ENCODE data around the gene MKLN1. TPM values are rescaled to one million over a fixed set of nuclear protein-coding genes. Genes with fewer than 3 reads are reported as not detected.
"Not testable (repeated sequence)": the region's sequence is repeated elsewhere in the genome, so short reads cannot be mapped to it uniquely, and the experiment has no call there.

The MKLN1 gene
- total and polyA plus RNA-seq, 7 donors: 14.7 to 70.8 (median 42.9) TPM

- TF ChIP-seq CTCF (IDR thresholded peaks at IDR 0.05): no peak
- Histone ChIP-seq H3K9me3 (no peaks in the 10 kb centered on the region), H3K4me1 (peaks cover 47% of the 10 kb centered on the region), H3K27me3 (ENCODE audit: insufficient read depth in 3 of 3, low read length in 2 of 3) (no peaks in the 10 kb centered on the region), H3K4me3 (peak overlapping the region; percentile 99), H3K27ac (peak overlapping the region; percentile 99), H3K36me3 (ENCODE audit: insufficient read depth in 1 of 2, low read depth in 1 of 2) (no peaks in the 10 kb centered on the region)
- intact Hi-C loops (cut with DNase I): loop anchor here in 1 of 2 donors (5.0 kb wide), 2 partner anchors 93 to 252 kb away; no protein-coding TSS in a partner anchor
- 7 to 52% (median 22%) methylated on average over 1 of the region's 1 CpG for WGBS, 3 donors
- DNase-seq: no peak
- ATAC-seq: peak in 2 of 4 donors; percentile 1 to 6
Measured at GRCh38 chr7:131329176-131329570, 1.5 kb downstream of the MKLN1 start.

GRCh38 chr7:131330299-131330698 is 2.6 kb downstream of the MKLN1 start:
- H3K9me3 ChIP-seq: no peaks in the 10 kb centered on the region
- H3K36me3 ChIP-seq (ENCODE audit: insufficient read depth in 1 of 2, low read depth in 1 of 2): no peaks in the 10 kb centered on the region
- H3K27me3 ChIP-seq (ENCODE audit: insufficient read depth in 3 of 3, low read length in 2 of 3): no peaks in the 10 kb centered on the region
- ATAC-seq (no peak), DNase-seq (no peak)
- peaks cover 48% of the 10 kb centered on the region for H3K4me1 ChIP-seq
- H3K4me3 ChIP-seq: peak overlapping the region; percentile 99
- no peak for TF ChIP-seq CTCF (IDR thresholded peaks at IDR 0.05)
- 39 to 56% (median 43%) methylated on average over 4 of the region's 4 CpGs for WGBS, 3 donors
- peak overlapping the region; percentile 99 for H3K27ac ChIP-seq
- intact Hi-C loops (cut with DNase I): loop anchor here in 1 of 2 donors (2.0 kb wide), 1 partner anchor 219 kb away; no protein-coding TSS in a partner anchor

GRCh38 chr7:131331806-131332205 is 4.1 kb downstream of the MKLN1 start:
- DNase-seq (no peak), ATAC-seq (no peak)
- Histone ChIP-seq H3K4me3 (peak overlapping the region; percentile 2), H3K27me3 (ENCODE audit: insufficient read depth in 3 of 3, low read length in 2 of 3) (no peaks in the 10 kb centered on the region), H3K4me1 (peaks cover 49% of the 10 kb centered on the region), H3K27ac (peak overlapping the region; percentile 47), H3K36me3 (ENCODE audit: insufficient read depth in 1 of 2, low read depth in 1 of 2) (no peaks in the 10 kb centered on the region), H3K9me3 (peaks cover 11% of the 10 kb centered on the region)
- intact Hi-C loops (cut with DNase I): loop anchor here in 1 of 2 donors (2.0 kb wide), 1 partner anchor 221 kb away; no protein-coding TSS in a partner anchor
- WGBS, 3 donors: 18 to 53% (median 49%) methylated on average over 1 of the region's 1 CpG
- TF ChIP-seq CTCF (IDR thresholded peaks at IDR 0.05): no peak

GRCh38 chr7:131332729-131333128 is 5.1 kb downstream of the MKLN1 start:
- H3K27me3 ChIP-seq (ENCODE audit: insufficient read depth in 3 of 3, low read length in 2 of 3); intact Hi-C loops (cut with DNase I); DNase-seq; H3K36me3 ChIP-seq (ENCODE audit: insufficient read depth in 1 of 2, low read depth in 1 of 2): not testable (repeated sequence)
- H3K27ac ChIP-seq: peak overlapping the region; percentile 68
- 53 to 76% (median 60%) methylated on average over 6 of the region's 6 CpGs for WGBS, 3 donors
- H3K9me3 ChIP-seq: peaks cover 19% of the 10 kb centered on the region
- H3K4me1 ChIP-seq: peaks cover 46% of the 10 kb centered on the region
- ATAC-seq: peak; percentile 53 to 79 (median 60)
- H3K4me3 ChIP-seq: peak overlapping the region; percentile 2

GRCh38 chr7:131335639-131336381 is 8.1 kb downstream of the MKLN1 start:
- intact Hi-C loops (cut with DNase I): loop anchor here in 1 of 2 donors (5.0 kb wide), 1 partner anchor 66 kb away; no protein-coding TSS in a partner anchor
- no peak for TF ChIP-seq CTCF (IDR thresholded peaks at IDR 0.05)
- H3K4me1 ChIP-seq: peaks cover 43% of the 10 kb centered on the region
- 43 to 74% (median 59%) methylated on average over 2 of the region's 2 CpGs for WGBS, 3 donors
- H3K4me3 ChIP-seq: no peak overlapping the region
- no peak overlapping the region for H3K27ac ChIP-seq
- no peaks in the 10 kb centered on the region for H3K36me3 ChIP-seq (ENCODE audit: insufficient read depth in 1 of 2, low read depth in 1 of 2)
- peaks cover 19% of the 10 kb centered on the region for H3K9me3 ChIP-seq
- no peak for ATAC-seq
- H3K27me3 ChIP-seq (ENCODE audit: insufficient read depth in 3 of 3, low read length in 2 of 3): no peaks in the 10 kb centered on the region
- no peak for DNase-seq
